SK-N-MC (cell line): ENCODE results near the gene YIF1A.

Source experiments
- EZH2 ChIP-seq: fragments of 200-600 bp; sonication (generic); IDR thresholded peaks from one replicate; pipeline ENCODE4 v1.6.1; 2017; ENCODE audit warnings: antibody characterized with exemption
- FOXP2 ChIP-seq: optimal IDR thresholded peaks from 2 replicates; pipeline ENCODE3; 2011; ENCODE audit warnings: mild to moderate bottlenecking, moderate library complexity; ENCODE audit not compliant: insufficient read depth; ENCODE audit errors: extremely low read length, control extremely low read depth
- POLR2AphosphoS5 ChIP-seq: IDR thresholded peaks from 2 replicates; pipeline ENCODE4 v1.6.1; 2012; ENCODE audit warnings: mild to moderate bottlenecking, low read depth, low read length, borderline replicate concordance

- TF ChIP-seq EZH2 (no peak), POLR2AphosphoS5 (no peak), FOXP2 (no peak)
Measured at GRCh38 chr11:66281001-66281400, 7.9 kb downstream of the YIF1A start.
